Activated CD4-positive, alpha-beta memory T cell treated with anti-CD3 and anti-CD28 coated beads, Interleukin-2, amount 10 ng/mL, durations not matched to agents 7 days and 5 days (primary cell): Measurements from ENCODE around the gene PSME1. TPM values are rescaled to one million over a fixed set of nuclear protein-coding genes. Genes with fewer than 3 reads are reported as not detected.

Source experiments
- CTCF ChIA-PET: fragments of 350-600 bp; sonication (Branson Sonifier 250); formaldehyde crosslinking; loops from one replicate; lab custom pipeline; 2021; ENCODE audit warnings: antibody characterized with exemption, inconsistent platforms; lab: Charles Lee
- POLR2A ChIA-PET: fragments of 350-600 bp; sonication (Branson Sonifier 250); formaldehyde crosslinking; loops from one replicate; lab custom pipeline; 2021; ENCODE audit warnings: antibody characterized with exemption; lab: Charles Lee
- DNase-seq: peaks from one replicate; pipeline ENCODE4 v3.0.0-alpha.2; 2020
- H3K27ac Mint-ChIP-seq: one replicate; pipeline ENCODE4 v1.8.0; 2021; ENCODE audit warnings: mild to moderate bottlenecking, mixed read lengths
- H3K27me3 Mint-ChIP-seq: one replicate; pipeline ENCODE4 v1.8.0; 2021; ENCODE audit warnings: mixed read lengths
- H3K36me3 Mint-ChIP-seq: one replicate; pipeline ENCODE4 v1.8.0; 2021; ENCODE audit warnings: low read depth, mixed read lengths
- H3K4me1 Mint-ChIP-seq: one replicate; pipeline ENCODE4 v1.8.0; 2021; ENCODE audit warnings: mixed read lengths
- H3K4me3 Mint-ChIP-seq: one replicate; pipeline ENCODE4 v1.8.0; 2021; ENCODE audit warnings: mild to moderate bottlenecking, mixed read lengths
- H3K9me3 Mint-ChIP-seq: one replicate; pipeline ENCODE4 v1.8.0; 2021; ENCODE audit warnings: mixed read lengths
- total RNA-seq, 2 experiments: library from RNA; stranded (reverse); gene quantifications; one replicate each; pipeline ENCODE4 v1.2.3, GENCODE V29; 2021

Gene PSME1
- total RNA-seq, 2 experiments from 2014 or later, result 391 to 397 TPM

DNA sequence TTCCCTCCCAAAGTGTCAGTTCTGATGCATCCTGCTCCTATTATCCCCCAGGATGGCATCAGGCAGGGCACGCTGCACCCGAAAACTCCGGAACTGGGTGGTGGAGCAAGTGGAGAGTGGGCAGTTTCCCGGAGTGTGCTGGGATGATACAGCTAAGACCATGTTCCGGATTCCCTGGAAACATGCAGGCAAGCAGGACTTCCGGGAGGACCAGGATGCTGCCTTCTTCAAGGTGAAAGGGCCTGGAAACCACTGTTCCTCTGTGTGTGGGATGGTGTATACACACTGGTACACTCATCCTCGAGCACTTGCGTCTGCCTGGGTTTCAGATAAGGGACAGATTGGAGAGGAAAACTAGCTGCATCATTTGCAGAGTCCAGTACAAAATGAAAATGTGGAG lies 26.1 kb downstream of the PSME1 start:
- no peaks in the 10 kb centered on the region for H3K9me3 Mint-ChIP-seq
- peak overlapping the region; percentile 100 for H3K4me3 Mint-ChIP-seq
- peaks cover 91% of the 10 kb centered on the region for H3K36me3 Mint-ChIP-seq
- H3K27ac Mint-ChIP-seq, result peak overlapping the region; percentile 100
- DNase-seq, result peak; percentile 27
- H3K4me1 Mint-ChIP-seq, result peaks cover 60% of the 10 kb centered on the region
- ChIA-PET POLR2A (interaction anchor here (0.7 to 18.6 kb wide), 38 partner anchors 18 to 1155 kb away, joined by 3 to 652 read pairs (median 10); partner anchors contain the start of genes CARMIL3, CBLN3, CHMP4A and CIDEB), CTCF (interaction anchor here (0.8 to 3.4 kb wide), 21 partner anchors 11 to 145 kb away, joined by 3 to 76 read pairs (median 12); partner anchors contain the start of genes CHMP4A, CIDEB, DCAF11 and EMC9)
- no peaks in the 10 kb centered on the region for H3K27me3 Mint-ChIP-seq

DNA sequence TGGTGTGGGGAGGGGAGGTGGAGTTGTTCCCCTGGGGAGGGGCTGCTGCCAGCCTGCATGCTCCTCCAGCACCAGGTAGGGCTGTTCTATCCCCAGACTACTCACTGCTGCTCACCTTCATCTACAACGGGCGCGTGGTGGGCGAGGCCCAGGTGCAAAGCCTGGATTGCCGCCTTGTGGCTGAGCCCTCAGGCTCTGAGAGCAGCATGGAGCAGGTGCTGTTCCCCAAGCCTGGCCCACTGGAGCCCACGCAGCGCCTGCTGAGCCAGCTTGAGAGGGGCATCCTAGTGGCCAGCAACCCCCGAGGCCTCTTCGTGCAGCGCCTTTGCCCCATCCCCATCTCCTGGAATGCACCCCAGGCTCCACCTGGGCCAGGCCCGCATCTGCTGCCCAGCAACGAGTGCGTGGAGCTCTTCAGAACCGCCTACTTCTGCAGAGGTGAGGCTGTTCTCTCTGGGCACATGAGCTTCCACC lies 28.6 kb downstream of the PSME1 start:
- no peak for DNase-seq
- H3K27me3 Mint-ChIP-seq, result no peaks in the 10 kb centered on the region
- H3K4me1 Mint-ChIP-seq, result peaks cover 71% of the 10 kb centered on the region
- H3K9me3 Mint-ChIP-seq, result no peaks in the 10 kb centered on the region
- peak overlapping the region; percentile 58 for H3K27ac Mint-ChIP-seq
- ChIA-PET CTCF (no interaction called here), POLR2A (interaction anchor here (0.7 to 18.6 kb wide), 8 partner anchors 16 to 106 kb away, joined by 3 to 652 read pairs (median 6); partner anchors contain the start of genes DCAF11, EMC9, IPO4 and PSME1)
- H3K36me3 Mint-ChIP-seq, result peaks cover 87% of the 10 kb centered on the region
- peak overlapping the region; percentile 47 for H3K4me3 Mint-ChIP-seq

DNA sequence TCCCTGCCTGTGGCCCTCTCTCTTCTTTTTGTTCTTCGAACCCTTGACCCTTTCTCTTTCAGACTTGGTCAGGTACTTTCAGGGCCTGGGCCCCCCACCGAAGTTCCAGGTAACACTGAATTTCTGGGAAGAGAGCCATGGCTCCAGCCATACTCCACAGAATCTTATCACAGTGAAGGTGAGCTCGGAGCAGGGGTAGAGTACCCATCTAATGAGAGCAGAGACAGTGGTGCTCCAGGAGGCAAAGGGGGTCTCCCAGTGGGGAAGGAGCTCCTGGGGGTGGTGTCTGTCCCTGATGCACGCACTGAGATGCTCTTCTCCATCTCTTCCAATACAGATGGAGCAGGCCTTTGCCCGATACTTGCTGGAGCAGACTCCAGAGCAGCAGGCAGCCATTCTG lies 29.8 kb downstream of the PSME1 start:
- H3K4me3 Mint-ChIP-seq, result no peak overlapping the region
- H3K9me3 Mint-ChIP-seq, result no peaks in the 10 kb centered on the region
- no peak overlapping the region for H3K27ac Mint-ChIP-seq
- POLR2A ChIA-PET, result interaction anchor here (0.8 to 18.6 kb wide), 6 partner anchors 15 to 57 kb away, joined by 4 to 652 read pairs (median 8); partner anchors contain the start of genes CHMP4A, DCAF11, EMC9 and IPO4
- peaks cover 84% of the 10 kb centered on the region for H3K36me3 Mint-ChIP-seq
- peaks cover 67% of the 10 kb centered on the region for H3K4me1 Mint-ChIP-seq
- H3K27me3 Mint-ChIP-seq, result no peaks in the 10 kb centered on the region
- CTCF ChIA-PET, result no interaction called here
- no peak for DNase-seq

DNA sequence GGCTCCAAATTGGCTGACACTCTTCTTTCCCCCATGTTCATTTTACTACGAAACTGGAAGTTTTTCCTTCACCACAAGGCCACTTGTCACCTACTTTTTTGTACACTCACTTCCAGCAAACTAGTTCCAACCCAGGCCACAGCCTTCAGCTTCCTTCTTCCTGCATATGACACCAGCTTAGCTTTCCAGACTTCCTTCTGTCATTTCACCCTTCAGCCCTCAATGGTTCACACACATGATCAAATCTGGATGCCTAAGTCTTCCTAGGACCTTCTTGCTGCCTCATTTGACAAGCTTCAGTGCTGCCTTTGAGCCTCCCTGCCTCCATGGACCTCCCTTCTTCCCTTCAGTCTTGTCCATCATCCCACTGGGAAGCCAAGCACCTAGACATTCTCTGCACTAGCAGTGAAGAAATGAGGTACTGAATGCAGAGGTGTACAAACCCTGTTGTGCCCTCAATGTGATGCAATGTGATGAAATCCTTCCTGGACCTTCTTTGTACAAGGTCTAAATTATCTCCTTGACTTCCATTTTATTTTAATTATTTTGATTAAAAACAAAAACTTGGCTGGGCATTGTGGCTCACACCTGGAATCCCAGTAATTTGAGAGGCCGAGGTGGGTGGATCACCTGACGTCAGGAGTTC lies 31.6 kb downstream of the PSME1 start:
- Mint-ChIP-seq H3K4me3 (no peak overlapping the region), H3K36me3 (peaks cover 79% of the 10 kb centered on the region), H3K9me3 (no peaks in the 10 kb centered on the region), H3K4me1 (peaks cover 72% of the 10 kb centered on the region), H3K27me3 (no peaks in the 10 kb centered on the region), H3K27ac (peak overlapping the region; percentile 57)
- no peak for DNase-seq
- ChIA-PET POLR2A (interaction anchor here (0.7 to 18.6 kb wide), 5 partner anchors 12 to 28 kb away, joined by 3 to 652 read pairs (median 6); partner anchors contain the start of genes EMC9, IPO4, PSME1 and PSME2), CTCF (no interaction called here)

DNA sequence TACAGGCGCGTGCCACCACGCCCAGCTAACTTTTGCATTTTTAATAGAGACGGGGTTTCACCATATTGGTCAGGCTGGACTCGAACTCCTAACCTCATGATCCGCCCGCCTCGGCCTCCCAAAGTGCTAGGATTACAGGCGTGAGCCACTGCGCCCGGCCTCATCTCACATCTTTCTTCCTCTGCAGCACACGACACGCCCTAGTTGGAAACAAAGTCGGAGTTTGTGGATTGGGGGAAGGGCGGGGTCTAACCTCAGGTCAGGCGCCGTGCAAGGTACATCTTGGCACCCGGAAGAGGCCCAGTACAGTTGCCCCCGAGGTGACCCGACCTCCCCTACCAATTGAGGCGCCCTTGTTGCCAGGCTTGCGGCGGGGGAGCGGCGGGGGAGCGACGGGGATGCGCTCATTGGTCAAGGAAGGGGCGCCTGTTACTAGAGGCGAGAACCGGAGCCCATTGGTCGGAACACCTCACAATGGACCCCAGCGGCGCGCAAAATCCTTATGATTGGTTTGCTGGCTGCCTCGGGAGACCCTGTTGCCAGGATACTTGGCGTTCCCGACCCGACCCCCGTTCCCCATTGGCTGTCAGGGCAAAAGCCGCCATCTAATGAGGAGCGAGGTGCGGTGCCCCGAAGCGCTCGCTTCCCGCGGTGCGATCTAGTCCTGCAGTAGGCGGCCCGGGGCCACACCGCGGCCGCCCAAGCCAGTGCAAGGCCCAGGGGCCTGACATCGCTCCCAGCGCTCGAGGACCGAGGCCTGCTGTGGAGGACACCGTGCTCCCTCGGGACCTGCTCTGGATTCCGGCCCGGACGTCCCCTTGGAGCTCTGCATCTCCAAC lies 35.6 kb downstream of the PSME1 start, which contains the start of gene REC8:
REC8 (plus strand) TSS at position 659 of the 839 bp plus-strand sequence. CDS start 473 bp downstream, outside the sequence.
- no peaks in the 10 kb centered on the region for H3K9me3 Mint-ChIP-seq
- CTCF ChIA-PET, result interaction anchor here (0.7 to 3.2 kb wide), 2 partner anchors 11 to 114 kb away, joined by 3 to 15 read pairs; partner anchors contain the start of gene IRF9
- DNase-seq, result peak; percentile 74
- POLR2A ChIA-PET, result interaction anchor here (0.6 to 21.9 kb wide), 8 partner anchors 5 to 77 kb away, joined by 3 to 652 read pairs (median 8); partner anchors contain the start of genes DCAF11, EMC9, IPO4 and IRF9
- H3K27me3 Mint-ChIP-seq, result no peaks in the 10 kb centered on the region
- peaks cover 50% of the 10 kb centered on the region for H3K4me1 Mint-ChIP-seq
- peak within 1 kb of the TSS; percentile 79 for H3K27ac Mint-ChIP-seq
- H3K4me3 Mint-ChIP-seq, result peak within 1 kb of the TSS; percentile 67
- H3K36me3 Mint-ChIP-seq, result peaks cover 62% of the 10 kb centered on the region

DNA sequence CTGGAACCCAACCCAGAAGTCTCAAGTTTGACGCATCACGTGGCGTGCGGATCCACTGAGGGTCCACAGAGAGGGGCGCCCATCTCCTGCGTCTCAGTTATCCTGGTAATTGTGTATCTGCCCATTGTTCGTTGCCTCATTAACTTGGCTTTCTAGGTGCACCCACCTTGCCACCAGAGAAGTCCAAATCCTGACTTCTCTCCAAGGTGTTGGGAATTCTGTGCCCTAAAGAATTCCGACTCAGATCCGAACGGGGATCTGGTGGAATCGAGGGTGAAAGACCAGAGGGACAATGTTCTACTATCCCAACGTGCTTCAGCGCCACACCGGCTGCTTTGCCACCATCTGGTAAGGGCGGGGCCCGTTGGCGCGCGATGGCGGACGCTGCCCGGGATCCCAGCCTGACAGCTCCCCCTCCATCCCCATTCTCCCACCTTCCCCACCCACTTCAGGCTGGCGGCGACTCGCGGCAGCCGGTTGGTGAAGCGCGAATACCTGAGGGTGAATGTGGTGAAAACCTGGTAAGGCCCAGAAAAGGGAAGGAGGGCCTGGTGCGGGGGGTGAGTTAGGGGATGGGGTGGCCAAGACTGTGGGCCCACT lies 36.4 kb downstream of the PSME1 start:
- ChIA-PET POLR2A (interaction anchor here (0.6 to 21.9 kb wide), 5 partner anchors 6 to 63 kb away, joined by 3 to 456 read pairs (median 8); partner anchors contain the start of genes DCAF11, IPO4, IRF9 and REC8), CTCF (no interaction called here)
- Mint-ChIP-seq H3K4me3 (peak overlapping the region; percentile 46), H3K36me3 (peaks cover 62% of the 10 kb centered on the region), H3K9me3 (no peaks in the 10 kb centered on the region), H3K27me3 (no peaks in the 10 kb centered on the region), H3K27ac (peak overlapping the region; percentile 26), H3K4me1 (peaks cover 46% of the 10 kb centered on the region)
- no peak for DNase-seq

DNA sequence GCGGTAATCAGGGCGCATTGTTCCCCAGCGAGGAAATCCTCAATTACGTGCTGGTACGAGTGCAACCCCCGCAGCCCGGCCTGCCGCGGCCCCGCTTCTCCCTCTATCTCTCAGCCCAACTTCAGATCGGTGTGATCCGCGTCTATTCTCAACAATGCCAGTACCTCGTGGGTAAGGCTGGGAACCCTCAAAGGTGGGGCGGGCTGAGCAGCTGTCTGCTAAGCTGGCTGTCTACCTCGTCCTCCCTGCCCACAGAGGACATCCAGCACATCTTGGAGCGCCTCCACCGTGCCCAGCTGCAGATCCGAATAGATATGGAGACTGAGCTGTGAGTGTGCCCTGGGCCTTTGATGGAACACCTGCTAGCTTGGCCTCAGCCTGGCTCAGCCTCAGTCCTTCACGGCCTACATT lies 36.9 kb downstream of the PSME1 start:
- Mint-ChIP-seq H3K4me3 (no peak overlapping the region), H3K4me1 (peaks cover 42% of the 10 kb centered on the region), H3K27me3 (no peaks in the 10 kb centered on the region), H3K36me3 (peaks cover 62% of the 10 kb centered on the region), H3K27ac (peak overlapping the region; percentile 57), H3K9me3 (no peaks in the 10 kb centered on the region)
- POLR2A ChIA-PET, result interaction anchor here (1.0 to 21.9 kb wide), 5 partner anchors 6 to 69 kb away, joined by 3 to 456 read pairs (median 8); partner anchors contain the start of genes EMC9, IPO4, IRF9 and REC8
- no peak for DNase-seq
- CTCF ChIA-PET, result no interaction called here

DNA sequence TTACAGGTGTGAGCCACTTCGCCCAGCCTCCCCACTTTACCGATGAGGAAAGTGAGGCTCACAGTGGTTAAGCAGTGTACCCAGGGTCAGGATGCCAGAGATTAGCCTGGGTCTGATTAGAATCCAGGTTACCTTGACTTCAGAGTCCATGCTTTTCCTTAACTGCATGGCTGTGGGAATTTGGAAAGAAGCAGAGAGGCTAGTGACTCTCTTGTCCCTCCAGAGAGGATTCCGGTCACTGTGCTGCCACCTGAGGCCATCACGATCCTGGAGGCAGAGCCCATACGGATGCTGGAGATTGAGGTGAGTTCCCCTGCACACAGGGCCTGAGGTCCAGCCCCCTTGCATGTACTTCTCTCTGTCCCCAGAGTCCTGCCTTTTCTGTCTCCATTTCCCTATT lies 40.6 kb downstream of the PSME1 start:
- Mint-ChIP-seq H3K36me3 (peaks cover 67% of the 10 kb centered on the region), H3K4me1 (peaks cover 20% of the 10 kb centered on the region), H3K27me3 (no peaks in the 10 kb centered on the region), H3K9me3 (no peaks in the 10 kb centered on the region), H3K27ac (no peak overlapping the region), H3K4me3 (no peak overlapping the region)
- no peak for DNase-seq
- POLR2A ChIA-PET, result interaction anchor here (1.1 to 21.9 kb wide), 6 partner anchors 10 to 62 kb away, joined by 4 to 456 read pairs (median 8); partner anchors contain the start of genes DCAF11, EMC9, IPO4 and IRF9
- CTCF ChIA-PET, result no interaction called here

DNA sequence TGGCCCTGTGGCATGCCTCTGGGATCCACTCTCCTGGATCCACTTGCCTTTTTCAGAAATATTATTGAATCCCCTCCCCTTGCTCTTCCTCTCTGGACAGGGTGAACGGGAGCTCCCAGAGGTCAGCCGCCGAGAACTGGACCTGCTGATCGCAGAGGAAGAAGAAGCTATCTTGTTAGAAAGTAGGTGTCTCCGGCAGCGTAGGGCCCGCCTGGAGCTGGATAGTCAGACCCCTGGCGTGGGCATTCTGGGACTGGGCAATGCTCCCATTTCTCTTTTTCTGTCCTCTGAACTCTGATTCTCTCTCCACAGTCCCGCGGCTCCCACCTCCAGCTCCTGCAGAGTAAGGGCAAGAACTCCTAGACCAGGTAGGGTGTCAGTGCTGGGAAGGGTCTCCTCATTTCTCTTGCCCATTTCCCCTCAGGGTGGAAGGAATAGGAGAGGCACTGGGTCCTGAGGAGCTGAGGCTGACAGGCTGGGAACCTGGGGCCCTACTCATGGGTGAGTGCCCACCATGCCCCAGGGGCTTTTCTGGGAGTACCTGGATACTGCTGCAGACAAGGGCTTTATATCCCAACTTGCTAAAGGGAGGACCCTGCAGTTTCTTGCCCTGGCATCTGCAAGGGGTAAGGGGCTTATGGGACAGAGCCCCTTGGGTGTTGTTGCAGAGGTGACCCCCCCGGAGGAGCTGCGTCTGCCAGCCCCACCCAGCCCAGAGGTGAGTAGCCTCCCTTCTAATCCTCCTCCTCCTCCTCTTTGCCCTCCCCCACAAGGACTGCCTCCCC lies 41.2 kb downstream of the PSME1 start:
- Mint-ChIP-seq H3K27me3 (no peaks in the 10 kb centered on the region), H3K4me1 (peaks cover 14% of the 10 kb centered on the region), H3K27ac (no peak overlapping the region), H3K36me3 (peaks cover 63% of the 10 kb centered on the region), H3K4me3 (no peak overlapping the region), H3K9me3 (no peaks in the 10 kb centered on the region)
- ChIA-PET CTCF (interaction anchor here (1.2 kb wide), 1 partner anchor 16 kb away, joined by 4 read pairs; the partner anchor contains the start of gene IRF9), POLR2A (interaction anchor here (0.8 to 21.9 kb wide), 6 partner anchors 10 to 63 kb away, joined by 3 to 456 read pairs (median 5); partner anchors contain the start of genes CHMP4A, DCAF11, EMC9 and IPO4)
- DNase-seq, result no peak

DNA sequence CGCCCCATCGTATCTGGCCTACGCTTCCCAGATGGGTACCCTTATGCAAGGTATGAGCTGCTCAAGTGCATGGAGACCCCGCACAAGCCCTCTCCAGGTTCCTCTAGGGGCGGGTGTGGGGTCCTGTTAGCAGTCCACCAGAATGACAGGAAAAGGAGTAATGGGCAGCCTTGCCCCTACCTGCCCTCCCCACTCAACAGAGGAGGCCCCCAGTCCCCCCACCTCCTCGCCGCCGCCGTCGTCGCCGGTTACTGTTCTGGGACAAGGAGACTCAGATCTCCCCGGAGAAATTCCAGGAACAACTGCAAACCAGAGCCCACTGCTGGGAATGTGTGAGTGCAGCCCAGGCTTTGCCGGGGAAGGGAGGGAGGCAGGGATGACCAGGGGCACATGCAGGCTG lies 41.9 kb downstream of the PSME1 start:
- H3K4me1 Mint-ChIP-seq, result peaks cover 13% of the 10 kb centered on the region
- no peaks in the 10 kb centered on the region for H3K27me3 Mint-ChIP-seq
- ChIA-PET POLR2A (interaction anchor here (0.8 to 21.9 kb wide), 5 partner anchors 9 to 63 kb away, joined by 3 to 456 read pairs (median 4); partner anchors contain the start of genes CHMP4A, DCAF11, IPO4 and IRF9), CTCF (interaction anchor here (1.2 kb wide), 1 partner anchor 16 kb away, joined by 4 read pairs; the partner anchor contains the start of gene IRF9)
- no peak for DNase-seq
- H3K4me3 Mint-ChIP-seq, result no peak overlapping the region
- peaks cover 65% of the 10 kb centered on the region for H3K36me3 Mint-ChIP-seq
- H3K27ac Mint-ChIP-seq, result no peak overlapping the region
- no peaks in the 10 kb centered on the region for H3K9me3 Mint-ChIP-seq
